Trophoblast cell (in vitro differentiated cells and primary cell): Measurements from ENCODE around the gene RBM19.

Experiments
- DNase-seq, 2 donors: peaks; one replicate each; pipeline ENCODE4 v3.0.0-alpha.2; 2016
- H2AFZ ChIP-seq: 2 replicates; pipeline ENCODE4 v1.6.1; 2013; ENCODE audit warnings: low read length, moderate library complexity, mild to moderate bottlenecking; ENCODE audit not compliant: insufficient read depth, poor library complexity
- H2AK5ac ChIP-seq: 2 replicates; pipeline ENCODE4 v1.6.1; 2013; ENCODE audit warnings: mild to moderate bottlenecking, low read length
- H2BK120ac ChIP-seq: 2 replicates; pipeline ENCODE4 v1.6.1; 2013; ENCODE audit warnings: low read length, mild to moderate bottlenecking, moderate library complexity; ENCODE audit not compliant: insufficient read depth, poor library complexity
- H2BK12ac ChIP-seq: 2 replicates; pipeline ENCODE4 v1.6.1; 2013; ENCODE audit warnings: mild to moderate bottlenecking, low read length, moderate library complexity
- H2BK5ac ChIP-seq: 2 replicates; pipeline ENCODE4 v1.6.1; 2013; ENCODE audit warnings: low read length, low read depth, moderate library complexity, mild to moderate bottlenecking; ENCODE audit not compliant: poor library complexity
- H3K14ac ChIP-seq: 2 replicates; pipeline ENCODE4 v1.6.1; 2013; ENCODE audit warnings: mild to moderate bottlenecking, low read length
- H3K18ac ChIP-seq: 2 replicates; pipeline ENCODE4 v1.6.1; 2013; ENCODE audit warnings: mild to moderate bottlenecking, low read length
- H3K23ac ChIP-seq: 2 replicates; pipeline ENCODE4 v1.6.1; 2013; ENCODE audit warnings: low read length
- H3K27ac ChIP-seq: 2 replicates; pipeline ENCODE4 v1.5.1; 2013; ENCODE audit warnings: low read depth, mild to moderate bottlenecking, inconsistent platforms, low read length, moderate library complexity
- H3K27me3 ChIP-seq: 2 replicates; pipeline ENCODE4 v1.6.1; 2013; ENCODE audit warnings: inconsistent platforms, mild to moderate bottlenecking, low read length, moderate library complexity; ENCODE audit not compliant: insufficient read depth
- H3K36me3 ChIP-seq, 2 experiments: 1 replicate in 1 of 2; 2 replicates in 1 of 2; pipeline ENCODE4 v1.6.1; 2013; ENCODE audit warnings: low read length in 2 of 2, mild to moderate bottlenecking in 2 of 2, moderate library complexity in 1 of 2; ENCODE audit not compliant: insufficient read depth in 2 of 2, control insufficient read depth in 1 of 2
- H3K4ac ChIP-seq: 2 replicates; pipeline ENCODE4 v1.6.1; 2013; ENCODE audit warnings: low read depth, mild to moderate bottlenecking, low read length, moderate library complexity
- H3K4me1 ChIP-seq, 2 experiments: 1 replicate in 1 of 2; 2 replicates in 1 of 2; pipeline ENCODE4 v1.6.1; 2013; ENCODE audit warnings: low read length in 2 of 2, mild to moderate bottlenecking in 2 of 2, moderate library complexity in 1 of 2; ENCODE audit not compliant: insufficient read depth in 2 of 2, control insufficient read depth in 1 of 2
- H3K4me2 ChIP-seq: 2 replicates; pipeline ENCODE4 v1.6.1; 2013; ENCODE audit warnings: inconsistent platforms, mild to moderate bottlenecking, low read length, moderate library complexity
- H3K4me3 ChIP-seq: 2 replicates; pipeline ENCODE4 v1.5.1; 2013; ENCODE audit warnings: mild to moderate bottlenecking, low read depth, low read length, inconsistent platforms
- H3K79me1 ChIP-seq: one replicate; pipeline ENCODE4 v1.6.1; 2013; ENCODE audit warnings: low read length
- H3K79me2 ChIP-seq: 2 replicates; pipeline ENCODE4 v1.6.1; 2013; ENCODE audit warnings: low read length, mild to moderate bottlenecking; ENCODE audit not compliant: control insufficient read depth, insufficient read depth, poor library complexity
- H3K9ac ChIP-seq: 2 replicates; pipeline ENCODE4 v1.6.1; 2013; ENCODE audit warnings: mild to moderate bottlenecking, low read length
- H3K9me3 ChIP-seq: 2 replicates; pipeline ENCODE4 v1.6.1; 2013; ENCODE audit warnings: low read depth, mild to moderate bottlenecking, control low read depth, inconsistent platforms, low read length; ENCODE audit not compliant: insufficient read depth
- H4K12ac ChIP-seq: 2 replicates; pipeline ENCODE4 v1.6.1; 2013; ENCODE audit warnings: low read depth, mild to moderate bottlenecking, low read length, moderate library complexity
- H4K8ac ChIP-seq: 2 replicates; pipeline ENCODE4 v1.6.1; 2013; ENCODE audit warnings: low read depth, mild to moderate bottlenecking, low read length, moderate library complexity
- H4K91ac ChIP-seq: one replicate; pipeline ENCODE4 v1.6.1; 2013; ENCODE audit warnings: low read depth, mild to moderate bottlenecking, low read length, moderate library complexity
- WGBS: extraction: QIAGEN DNeasy Blood & Tissue Kit; methylation state at CpG from one replicate; pipeline ENCODE4 v1.1.7; 2013; ENCODE audit warnings: missing lambda C conversion rate; ENCODE audit not compliant: insufficient read length, insufficient coverage; ENCODE audit errors: extremely low coverage; 5-methylcytosine and 5-hydroxymethylcytosine counted together

RBM19 gene

GRCh38 chr12:113886721-113887120 lies 79.4 kb downstream of the RBM19 start:
- Histone ChIP-seq H3K27ac (no peak overlapping the region), H2BK12ac (no peak overlapping the region), H2BK120ac (no peak overlapping the region), H2BK5ac (no peak overlapping the region), H3K9me3 (no peaks in the 10 kb centered on the region), H3K9ac (no peak overlapping the region), H3K4me1 (no peaks in the 10 kb centered on the region), H3K36me3 (no peaks in the 10 kb centered on the region), H3K4ac (no peak overlapping the region), H3K4me2 (no peak overlapping the region), H2AK5ac (no peak overlapping the region), H4K8ac (no peak overlapping the region), H3K14ac (no peak overlapping the region), H4K12ac (no peak overlapping the region), H3K18ac (no peak overlapping the region), H3K27me3 (no peaks in the 10 kb centered on the region), H3K23ac (no peak overlapping the region), H3K79me1 (no peaks in the 10 kb centered on the region), H3K4me3 (no peak overlapping the region), H3K79me2 (no peaks in the 10 kb centered on the region), H2AFZ (no peak overlapping the region), H4K91ac (no peak overlapping the region)
- no CpG with 5 or more reads among the region's 9 CpGs for WGBS
- DNase-seq: no peak

- no peak overlapping the region for H4K91ac ChIP-seq
- H3K79me2 ChIP-seq: no peaks in the 10 kb centered on the region
- no peaks in the 10 kb centered on the region for H3K9me3 ChIP-seq
- no peak for DNase-seq
- no peak overlapping the region for H2BK12ac ChIP-seq
- H3K18ac ChIP-seq: no peak overlapping the region
- H3K36me3 ChIP-seq: no peaks in the 10 kb centered on the region
- no peaks in the 10 kb centered on the region for H3K27me3 ChIP-seq
- H3K79me1 ChIP-seq: no peaks in the 10 kb centered on the region
- H3K4me1 ChIP-seq: no peaks in the 10 kb centered on the region
- no peak overlapping the region for H4K8ac ChIP-seq
- H3K4me2 ChIP-seq: no peak overlapping the region
- H2AK5ac ChIP-seq: no peak overlapping the region
- H4K12ac ChIP-seq: no peak overlapping the region
- no peak overlapping the region for H2BK5ac ChIP-seq
- H2BK120ac ChIP-seq: no peak overlapping the region
- H3K23ac ChIP-seq: no peak overlapping the region
- no peak overlapping the region for H3K9ac ChIP-seq
- no peak overlapping the region for H3K4me3 ChIP-seq
- no peak overlapping the region for H2AFZ ChIP-seq
- no CpG with 5 or more reads among the region's 3 CpGs for WGBS
- H3K4ac ChIP-seq: no peak overlapping the region
- H3K14ac ChIP-seq: no peak overlapping the region
- H3K27ac ChIP-seq: no peak overlapping the region
These were observed 81.7 kb downstream of the RBM19 start for GRCh38 chr12:113884392-113884791.

GRCh38 chr12:113882690-113883089 lies 83.4 kb downstream of the RBM19 start:
- no peaks in the 10 kb centered on the region for H3K4me1 ChIP-seq
- no peak overlapping the region for H3K23ac ChIP-seq
- no peak overlapping the region for H3K4ac ChIP-seq
- WGBS: no CpG with 5 or more reads among the region's 2 CpGs
- H3K27ac ChIP-seq: no peak overlapping the region
- H4K8ac ChIP-seq: no peak overlapping the region
- no peak overlapping the region for H4K12ac ChIP-seq
- H3K36me3 ChIP-seq: no peaks in the 10 kb centered on the region
- H3K27me3 ChIP-seq: no peaks in the 10 kb centered on the region
- H3K79me2 ChIP-seq: no peaks in the 10 kb centered on the region
- no peak overlapping the region for H2BK120ac ChIP-seq
- no peak overlapping the region for H4K91ac ChIP-seq
- H3K18ac ChIP-seq: no peak overlapping the region
- H3K79me1 ChIP-seq: no peaks in the 10 kb centered on the region
- H3K9me3 ChIP-seq: no peaks in the 10 kb centered on the region
- H2BK5ac ChIP-seq: no peak overlapping the region
- H3K4me3 ChIP-seq: no peak overlapping the region
- H2AFZ ChIP-seq: no peak overlapping the region
- H3K14ac ChIP-seq: no peak overlapping the region
- no peak overlapping the region for H3K9ac ChIP-seq
- no peak overlapping the region for H2BK12ac ChIP-seq
- DNase-seq: no peak
- no peak overlapping the region for H2AK5ac ChIP-seq
- H3K4me2 ChIP-seq: no peak overlapping the region

GRCh38 chr12:113880988-113881962 lies 84.8 kb downstream of the RBM19 start:
- no peak overlapping the region for H4K91ac ChIP-seq
- H4K12ac ChIP-seq: no peak overlapping the region
- H3K4me1 ChIP-seq: no peaks in the 10 kb centered on the region
- H2AK5ac ChIP-seq: no peak overlapping the region
- no peak overlapping the region for H2BK12ac ChIP-seq
- no peak overlapping the region for H3K18ac ChIP-seq
- no peak overlapping the region for H3K23ac ChIP-seq
- H3K14ac ChIP-seq: no peak overlapping the region
- H3K4ac ChIP-seq: no peak overlapping the region
- no peaks in the 10 kb centered on the region for H3K9me3 ChIP-seq
- H4K8ac ChIP-seq: no peak overlapping the region
- no peaks in the 10 kb centered on the region for H3K36me3 ChIP-seq
- no peak overlapping the region for H2BK5ac ChIP-seq
- H2BK120ac ChIP-seq: no peak overlapping the region
- no peak overlapping the region for H3K9ac ChIP-seq
- no peak overlapping the region for H3K4me3 ChIP-seq
- no peaks in the 10 kb centered on the region for H3K79me2 ChIP-seq
- no peak overlapping the region for H3K4me2 ChIP-seq
- H3K79me1 ChIP-seq: no peaks in the 10 kb centered on the region
- no peaks in the 10 kb centered on the region for H3K27me3 ChIP-seq
- no peak for DNase-seq
- H2AFZ ChIP-seq: no peak overlapping the region
- no CpG with 5 or more reads among the region's 23 CpGs for WGBS
- H3K27ac ChIP-seq: no peak overlapping the region
